ENCODE results near the gene TMEFF2. TPM values are rescaled to one million over a fixed set of nuclear protein-coding genes. Genes with fewer than 3 reads are reported as not detected.

Gene TMEFF2
- total RNA-seq, 1 experiment from 2014 or later = not detected

- intact Hi-C loops (cut with micrococcal nuclease; ENCODE audit: unreplicated experiment) = no loop called here
- no peak for DNase-seq
- CTCF ChIA-PET = no interaction called here
- no peak for TF ChIP-seq CTCF (IDR thresholded peaks at IDR 0.05; ENCODE audit: unreplicated experiment)
- no peaks in the 10 kb centered on the region for H3K36me3 Mint-ChIP-seq (ENCODE audit: insufficient read depth, unreplicated experiment)
- H3K9me3 Mint-ChIP-seq (ENCODE audit: low read depth, unreplicated experiment) = no peaks in the 10 kb centered on the region
- H3K4me3 Mint-ChIP-seq (ENCODE audit: low read depth, unreplicated experiment) = no peak overlapping the region
- BruUV-seq (replicated peaks) = no TSS peak
- H3K4me1 Mint-ChIP-seq (ENCODE audit: low read depth, unreplicated experiment) = peaks cover 5% of the 10 kb centered on the region
- no peak overlapping the region for H3K27ac Mint-ChIP-seq (ENCODE audit: unreplicated experiment)
- no peaks in the 10 kb centered on the region for H3K27me3 Mint-ChIP-seq (ENCODE audit: unreplicated experiment)
Observed at GRCh38 chr2:192030856-192031255, 163.9 kb downstream of the TMEFF2 start.

- intact Hi-C loops (cut with micrococcal nuclease; ENCODE audit: unreplicated experiment) = no loop called here
- BruUV-seq (replicated peaks) = no TSS peak
- H3K27ac Mint-ChIP-seq (ENCODE audit: unreplicated experiment) = no peak overlapping the region
- no peaks in the 10 kb centered on the region for H3K36me3 Mint-ChIP-seq (ENCODE audit: insufficient read depth, unreplicated experiment)
- DNase-seq = no peak
- H3K4me3 Mint-ChIP-seq (ENCODE audit: low read depth, unreplicated experiment) = no peak overlapping the region
- H3K4me1 Mint-ChIP-seq (ENCODE audit: low read depth, unreplicated experiment) = no peaks in the 10 kb centered on the region
- no peaks in the 10 kb centered on the region for H3K27me3 Mint-ChIP-seq (ENCODE audit: unreplicated experiment)
- TF ChIP-seq CTCF (IDR thresholded peaks at IDR 0.05; ENCODE audit: unreplicated experiment) = no peak
- H3K9me3 Mint-ChIP-seq (ENCODE audit: low read depth, unreplicated experiment) = no peaks in the 10 kb centered on the region
- CTCF ChIA-PET = interaction anchor here (1.3 kb wide), 1 partner anchor 18 kb away, joined by 3 read pairs; no protein-coding TSS in a partner anchor
Observed at GRCh38 chr2:192030289-192030688, 164.4 kb downstream of the TMEFF2 start.

- intact Hi-C loops (cut with micrococcal nuclease; ENCODE audit: unreplicated experiment) = no loop called here
- CTCF ChIA-PET = interaction anchor here (0.8 to 1.3 kb wide), 2 partner anchors 17 to 38 kb away, joined by 3 read pairs; no protein-coding TSS in a partner anchor
- DNase-seq = peak; percentile 8
- TF ChIP-seq CTCF (IDR thresholded peaks at IDR 0.05; ENCODE audit: unreplicated experiment) = peak; percentile 34
- no peak overlapping the region for H3K27ac Mint-ChIP-seq (ENCODE audit: unreplicated experiment)
- no peaks in the 10 kb centered on the region for H3K27me3 Mint-ChIP-seq (ENCODE audit: unreplicated experiment)
- H3K9me3 Mint-ChIP-seq (ENCODE audit: low read depth, unreplicated experiment) = no peaks in the 10 kb centered on the region
- no peak overlapping the region for H3K4me3 Mint-ChIP-seq (ENCODE audit: low read depth, unreplicated experiment)
- BruUV-seq (replicated peaks) = no TSS peak
- H3K4me1 Mint-ChIP-seq (ENCODE audit: low read depth, unreplicated experiment) = no peaks in the 10 kb centered on the region
- no peaks in the 10 kb centered on the region for H3K36me3 Mint-ChIP-seq (ENCODE audit: insufficient read depth, unreplicated experiment)
Observed at GRCh38 chr2:192029089-192029488, 165.6 kb downstream of the TMEFF2 start.

- no peak for TF ChIP-seq CTCF (IDR thresholded peaks at IDR 0.05; ENCODE audit: unreplicated experiment)
- Mint-ChIP-seq H3K4me1 (ENCODE audit: low read depth, unreplicated experiment) (no peaks in the 10 kb centered on the region), H3K36me3 (ENCODE audit: insufficient read depth, unreplicated experiment) (no peaks in the 10 kb centered on the region), H3K27ac (ENCODE audit: unreplicated experiment) (no peak overlapping the region), H3K9me3 (ENCODE audit: low read depth, unreplicated experiment) (no peaks in the 10 kb centered on the region), H3K4me3 (ENCODE audit: low read depth, unreplicated experiment) (no peak overlapping the region), H3K27me3 (ENCODE audit: unreplicated experiment) (no peaks in the 10 kb centered on the region)
- no peak for DNase-seq
- CTCF ChIA-PET = no interaction called here
- intact Hi-C loops (cut with micrococcal nuclease; ENCODE audit: unreplicated experiment) = no loop called here
- BruUV-seq (replicated peaks) = no TSS peak
Observed at GRCh38 chr2:192026825-192027120, 168.0 kb downstream of the TMEFF2 start.
